ENCODE data around the gene RASAL3.

- TF ChIP-seq CTCF (IDR thresholded peaks at IDR 0.05; ENCODE audit: insufficient read depth, low read depth, low read length) (no peak), EZH2 (IDR thresholded peaks at IDR 0.05; ENCODE audit: insufficient read depth, low read length) (no peak)
Measured at GRCh38 chr19:15456441-15456840, 7.9 kb downstream of the RASAL3 start.
